GM19240 (cell line): ENCODE measurements around the gene BGN.

ENCODE experiments used
- DNase-seq: peaks from one replicate; pipeline ENCODE4 v3.0.0; 2011; ENCODE audit warnings: low spot score; ENCODE audit not compliant: insufficient read length

BGN gene

GRCh38 chrX:153526801-153527200 lies 32.0 kb downstream of the BGN start:
- DNase-seq, result no peak

GRCh38 chrX:153527208-153527607 lies 32.4 kb downstream of the BGN start:
- no peak for DNase-seq

DNA sequence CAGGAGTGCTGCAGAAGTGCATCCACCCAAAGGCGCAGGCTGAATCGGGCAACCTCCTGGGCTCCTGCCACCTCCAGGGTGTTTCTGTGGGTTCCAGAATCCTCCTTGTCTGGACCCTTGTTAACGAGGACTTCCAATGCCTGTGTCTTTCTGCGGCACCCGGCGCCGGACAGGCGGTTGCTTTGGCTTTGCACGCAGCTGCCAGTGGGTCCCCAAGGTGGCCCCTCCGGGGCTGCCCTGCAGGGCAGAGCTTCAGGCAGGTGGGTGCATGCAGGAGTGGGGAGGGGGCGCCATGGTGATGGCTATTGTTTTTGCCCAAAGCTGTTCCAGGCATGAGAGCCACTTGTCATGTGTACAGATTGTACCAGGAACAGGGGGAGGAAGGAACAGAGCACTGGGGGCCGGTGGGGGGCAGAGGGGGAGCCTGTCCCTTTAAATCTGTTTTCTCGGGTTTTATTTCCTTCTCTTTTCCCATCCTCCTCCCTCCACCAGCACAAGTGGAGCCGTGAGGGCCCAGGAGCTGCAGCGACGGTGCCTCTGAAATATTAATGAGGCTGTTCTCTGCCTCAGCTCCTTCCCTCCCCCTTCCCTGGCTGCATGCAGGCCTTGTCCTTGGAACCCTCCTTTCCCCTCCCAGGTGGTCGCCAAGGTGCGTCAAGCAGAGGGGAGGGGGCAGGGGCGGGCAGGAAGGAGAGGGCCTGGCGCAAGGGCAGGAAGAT lies 35.8 kb downstream of the BGN start:
- no peak for DNase-seq

DNA sequence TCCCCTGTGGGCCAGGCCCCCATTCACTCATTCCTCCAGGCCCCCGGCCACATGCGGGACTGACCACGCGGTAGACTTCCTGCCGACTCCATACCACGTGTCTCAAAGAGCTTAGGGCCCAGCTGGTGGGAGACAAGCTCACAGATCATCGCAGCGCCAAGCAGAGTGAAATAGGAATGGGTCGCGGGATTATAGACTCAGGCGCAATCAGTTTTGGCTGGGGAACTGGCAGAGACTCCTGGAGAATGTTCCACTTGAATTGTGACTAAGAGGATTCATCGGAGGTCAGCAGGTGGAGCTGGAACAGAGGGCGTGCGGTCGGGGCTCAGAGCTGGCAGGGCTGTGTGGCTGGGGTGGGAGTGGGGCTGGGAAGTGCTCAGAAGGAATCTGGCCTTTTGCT lies 38.3 kb downstream of the BGN start:
- DNase-seq, result no peak

DNA sequence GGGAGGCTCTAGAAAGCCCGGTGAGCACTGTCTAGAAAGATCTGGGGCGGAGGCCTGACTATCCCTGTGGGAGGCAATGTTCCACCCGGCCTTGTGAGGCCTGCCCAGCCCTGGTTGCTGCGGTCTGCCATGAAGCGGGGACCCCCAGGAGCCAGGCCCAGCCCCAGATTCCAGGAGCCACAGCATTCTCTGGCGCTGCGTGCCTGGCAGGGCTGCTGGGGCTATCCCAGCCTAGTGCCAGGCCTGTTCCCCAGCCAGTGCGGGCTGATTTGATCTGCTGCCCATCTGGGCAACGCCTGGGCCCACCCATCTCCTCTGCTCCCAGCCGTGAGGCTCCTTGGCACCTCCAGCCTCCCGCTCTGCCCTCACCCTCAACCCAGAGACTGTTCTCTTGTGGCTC lies 42.3 kb downstream of the BGN start:
- no peak for DNase-seq

DNA sequence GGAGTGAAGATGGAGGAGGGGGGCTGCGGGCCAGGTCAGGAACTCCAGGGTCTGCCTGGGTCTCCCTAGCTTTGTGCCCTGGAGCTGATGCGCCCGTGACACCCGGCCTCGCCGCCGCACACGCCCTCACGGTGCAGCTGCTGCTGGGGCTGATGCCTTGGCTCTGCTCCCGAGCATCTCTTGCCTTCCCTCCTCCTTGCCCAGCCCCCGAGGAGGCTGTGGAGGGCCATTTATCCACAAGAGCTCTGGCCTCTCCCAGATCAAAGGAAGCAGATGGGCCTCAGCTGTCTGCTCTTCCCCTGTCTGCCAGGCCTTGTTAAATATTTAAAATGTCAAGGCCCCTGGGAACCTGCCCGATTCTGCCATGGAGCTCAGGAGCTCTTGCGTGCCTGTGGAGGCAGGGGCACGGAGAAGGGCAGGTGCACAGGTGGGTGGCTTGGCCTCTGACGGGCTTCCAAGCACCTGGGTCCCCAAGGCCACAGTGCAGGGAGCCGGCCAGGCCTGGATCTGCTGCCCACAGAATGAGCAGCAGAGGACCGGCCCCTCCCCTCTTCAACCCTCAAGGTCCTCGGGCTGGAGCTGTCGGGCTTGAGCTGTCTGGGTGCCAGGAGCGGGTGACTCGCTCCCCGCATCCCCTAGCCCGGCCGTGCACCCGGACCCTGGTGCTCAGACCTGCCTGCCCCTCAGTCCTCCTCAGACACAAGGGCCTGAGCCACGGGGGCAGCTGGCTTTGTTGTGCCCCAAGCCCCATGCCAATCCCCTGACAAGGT lies 42.9 kb downstream of the BGN start:
- no peak for DNase-seq

DNA sequence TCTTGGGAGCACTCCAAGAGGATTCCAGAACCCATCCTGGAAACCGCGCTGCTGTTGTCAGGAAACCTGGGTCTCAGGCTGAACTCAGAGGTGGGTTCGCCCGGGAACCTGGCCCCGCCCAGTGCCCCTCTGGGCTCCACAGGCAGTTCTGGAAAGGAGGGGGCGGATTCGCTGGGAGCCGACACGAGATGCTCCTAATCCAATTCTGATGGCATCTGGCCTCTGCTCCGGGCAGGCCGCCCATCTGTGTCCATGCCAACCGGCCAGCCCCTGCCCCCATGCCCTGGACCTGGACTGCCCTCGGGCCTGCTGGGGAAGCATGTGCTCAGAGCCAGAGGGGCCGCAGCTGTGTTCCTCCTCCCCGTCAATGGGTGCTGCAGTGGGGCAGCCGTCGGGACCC lies 43.6 kb downstream of the BGN start:
- no peak for DNase-seq

DNA sequence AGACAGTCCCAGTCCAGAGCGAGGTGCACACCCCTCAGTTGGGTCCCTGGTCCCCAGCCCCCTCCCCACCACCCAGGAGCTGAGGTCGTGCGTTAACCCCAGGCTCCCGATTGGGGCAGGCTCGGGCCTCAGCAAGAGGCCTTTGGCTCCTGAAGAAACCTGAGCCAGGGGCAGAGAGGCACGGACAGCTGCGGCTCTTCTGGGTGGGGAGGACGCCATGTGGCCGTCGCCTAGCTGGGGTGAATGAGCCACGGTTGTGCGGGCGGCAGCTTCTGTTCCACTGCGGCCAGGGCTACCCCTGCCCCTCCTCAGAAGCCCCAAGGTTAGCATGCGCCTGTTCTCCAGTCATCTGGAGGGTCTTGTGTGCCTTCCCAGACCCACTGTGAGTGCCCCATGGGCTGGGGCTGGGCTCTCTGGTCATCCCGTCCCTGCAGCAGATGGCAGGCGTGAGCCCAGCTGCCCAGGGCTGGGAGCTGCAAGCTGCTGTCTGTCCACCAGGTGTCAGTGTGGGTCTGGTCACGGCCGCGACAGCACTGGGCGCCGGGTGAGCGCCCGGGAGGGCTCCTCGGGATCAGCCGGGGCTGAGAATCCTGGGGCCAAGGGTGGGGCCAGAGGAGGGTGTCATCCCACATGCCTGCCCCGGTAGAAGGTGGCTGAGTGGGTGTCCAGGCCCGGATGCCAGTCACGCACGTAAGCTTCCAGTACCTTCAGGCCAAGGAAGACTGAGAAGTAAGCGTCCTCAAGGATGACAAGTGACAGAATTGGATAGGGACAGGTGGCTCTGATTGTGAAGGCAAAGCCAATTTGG lies 44.6 kb downstream of the BGN start:
- DNase-seq, result peak; percentile 55

- DNase-seq, result no peak
These were observed 45.2 kb downstream of the BGN start for GRCh38 chrX:153539979-153540358.

- no peak for DNase-seq
These were observed 49.9 kb downstream of the BGN start for GRCh38 chrX:153544727-153545126.

GRCh38 chrX:153546386-153546785 lies 51.6 kb downstream of the BGN start:
- DNase-seq, result no peak

GRCh38 chrX:153547195-153547594 lies 52.4 kb downstream of the BGN start:
- DNase-seq, result no peak

GRCh38 chrX:153549231-153549630 lies 54.5 kb downstream of the BGN start:
- DNase-seq, result no peak

- DNase-seq, result no peak
These were observed 55.0 kb downstream of the BGN start for GRCh38 chrX:153549807-153550206.

GRCh38 chrX:153551135-153551534 lies 56.4 kb downstream of the BGN start:
- no peak for DNase-seq

DNA sequence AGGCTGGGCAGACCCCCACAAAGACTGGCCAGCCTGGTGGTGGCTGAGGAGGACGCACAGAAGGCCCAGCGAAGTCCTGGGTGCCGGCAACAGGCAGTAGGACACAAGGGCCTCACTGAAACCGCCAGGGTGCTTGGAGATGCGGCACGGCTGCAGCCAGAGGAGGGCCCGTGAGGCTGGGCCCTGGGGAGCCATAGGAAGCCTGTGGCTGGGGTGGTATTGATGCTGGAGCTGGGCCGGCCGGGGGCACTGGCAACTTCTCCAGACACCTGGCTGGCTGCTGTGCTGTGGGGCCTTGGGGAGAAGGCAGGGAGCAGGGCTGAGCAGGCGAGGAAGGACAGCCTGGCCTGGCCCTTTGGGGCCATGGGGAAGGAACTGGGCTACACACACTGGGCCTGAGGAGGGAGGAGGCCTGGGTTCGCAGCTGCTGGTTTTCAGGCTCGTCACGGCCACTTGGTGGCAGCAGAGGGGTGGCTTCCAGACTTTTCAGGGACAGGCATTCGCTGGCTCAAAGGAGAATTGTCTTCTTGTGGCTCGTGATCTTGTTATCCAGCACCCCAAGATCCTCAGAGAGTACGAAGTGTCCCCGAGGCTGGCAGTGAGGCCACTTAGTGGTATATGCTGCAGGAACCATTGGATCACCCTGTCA lies 59.9 kb downstream of the BGN start:
- peak; percentile 51 for DNase-seq

DNA sequence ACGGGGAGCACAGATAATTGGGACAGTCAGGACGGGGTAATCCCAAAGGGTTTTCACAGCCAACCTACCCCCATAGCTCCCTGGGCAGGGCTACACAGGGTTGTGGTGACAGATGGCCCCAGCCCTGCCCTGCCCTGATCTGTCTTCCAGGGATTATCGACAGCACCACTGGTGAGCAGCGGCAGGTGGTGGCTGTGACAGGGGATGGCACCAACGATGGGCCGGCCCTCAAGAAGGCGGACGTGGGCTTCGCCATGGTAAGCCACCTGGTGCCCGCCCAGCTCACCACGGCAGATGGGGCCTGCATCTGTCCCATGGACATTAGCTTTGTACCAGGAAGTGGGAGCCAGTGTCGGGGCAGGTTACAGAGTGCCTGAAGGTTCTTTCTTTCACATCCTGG lies 62.0 kb downstream of the BGN start:
- DNase-seq, result no peak

DNA sequence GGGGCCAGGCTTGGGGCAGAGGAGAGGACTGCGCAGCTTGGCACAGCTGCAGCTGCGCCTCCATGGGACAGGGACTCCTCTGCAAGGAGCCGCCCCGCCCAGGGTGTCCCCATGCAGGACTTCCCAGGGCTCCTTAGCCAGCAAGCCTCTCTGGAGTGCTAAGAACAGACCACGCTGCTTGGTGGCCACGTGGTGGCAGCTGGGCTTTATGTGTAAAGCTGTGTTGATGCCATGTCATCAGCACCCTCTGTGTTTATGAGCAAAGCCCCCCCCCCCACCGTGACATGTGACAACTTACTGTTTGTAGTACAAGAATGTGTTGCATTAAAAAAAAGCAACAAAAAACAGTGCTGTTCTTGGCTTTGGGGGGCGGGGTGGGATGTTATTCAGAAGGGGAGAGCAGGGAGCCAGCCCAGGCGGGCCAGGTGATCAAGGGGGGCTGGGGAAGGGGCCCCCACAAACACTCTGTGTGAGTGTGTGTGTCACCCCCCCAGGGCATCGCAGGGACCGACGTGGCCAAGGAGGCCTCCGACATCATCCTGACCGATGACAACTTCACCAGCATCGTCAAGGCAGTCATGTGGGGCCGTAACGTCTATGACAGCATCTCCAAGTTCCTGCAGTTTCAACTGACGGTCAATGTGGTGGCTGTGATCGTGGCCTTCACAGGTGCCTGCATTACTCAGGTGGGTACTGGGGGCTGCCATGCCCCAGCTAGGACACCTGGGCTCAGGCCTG lies 63.0 kb downstream of the BGN start:
- no peak for DNase-seq
